HS-5 (cell line): ENCODE results near the gene CKLF.
"Not testable (repeated sequence)": the region's sequence is repeated elsewhere in the genome, so short reads cannot be mapped to it uniquely, and the experiment has no call there.

Experiments
- DNase-seq: peaks from one replicate; pipeline ENCODE4 v3.0.0-alpha.2; 2012; ENCODE audit warnings: low read depth

The CKLF gene

GRCh38 chr16:66552286-66553177, at the start of gene CKLF:
TSS of gene CKLF (plus strand) at chr16:66552576. CDS start at chr16:66552716, 140 bp downstream.
- peak; percentile 70 for DNase-seq

- DNase-seq = no peak
Observed at GRCh38 chr16:66503030-66503429, 49.3 kb upstream of the CKLF start.

- no peak for DNase-seq
Observed at GRCh38 chr16:66503612-66504011, 48.8 kb upstream of the CKLF start.

GRCh38 chr16:66507731-66508239, 44.6 kb upstream of the CKLF start:
- no peak for DNase-seq

GRCh38 chr16:66508248-66508913, 44.0 kb upstream of the CKLF start:
- DNase-seq = no peak

- no peak for DNase-seq
Observed at GRCh38 chr16:66508914-66509496, 43.4 kb upstream of the CKLF start.

- DNase-seq = no peak
Observed at GRCh38 chr16:66509576-66509975, 42.8 kb upstream of the CKLF start.

GRCh38 chr16:66510298-66510697, 42.1 kb upstream of the CKLF start:
- no peak for DNase-seq

- no peak for DNase-seq
Observed at GRCh38 chr16:66510711-66511601, 41.4 kb upstream of the CKLF start.

GRCh38 chr16:66511602-66512271, 40.6 kb upstream of the CKLF start:
- peak; percentile 76 for DNase-seq

- DNase-seq = no peak
Observed at GRCh38 chr16:66512272-66513110, 39.9 kb upstream of the CKLF start.

- no peak for DNase-seq
Observed at GRCh38 chr16:66513111-66513723, 39.2 kb upstream of the CKLF start.

GRCh38 chr16:66514391-66514790, 38.0 kb upstream of the CKLF start:
- not testable (repeated sequence) for DNase-seq

- not testable (repeated sequence) for DNase-seq
Observed at GRCh38 chr16:66514980-66515595, 37.3 kb upstream of the CKLF start.

GRCh38 chr16:66515596-66516508, 36.5 kb upstream of the CKLF start:
- no peak for DNase-seq

GRCh38 chr16:66516509-66516807, 35.9 kb upstream of the CKLF start:
- no peak for DNase-seq

GRCh38 chr16:66516808-66517585, 35.4 kb upstream of the CKLF start:
- DNase-seq = peak; percentile 95
